Epithelial cell of esophagus (primary cell): ENCODE measurements around the gene COL6A5.

Source experiments
- DNase-seq: peaks from one replicate; pipeline ENCODE4 v3.0.0; 2010; ENCODE audit warnings: low read depth
- H3K4me3 ChIP-seq: 2 replicates; pipeline ENCODE4 v1.5.1; 2011; ENCODE audit warnings: mild to moderate bottlenecking, low read length, control low read depth
- TF ChIP-seq, protein P1 (sequence below): IDR thresholded peaks from 2 replicates; pipeline ENCODE4 v1.5.1; 2011; ENCODE audit warnings: low read depth, mild to moderate bottlenecking, low read length, control low read depth, inconsistent platforms; ENCODE audit not compliant: insufficient read depth; ENCODE audit errors: missing control alignments

COL6A5 gene

DNA sequence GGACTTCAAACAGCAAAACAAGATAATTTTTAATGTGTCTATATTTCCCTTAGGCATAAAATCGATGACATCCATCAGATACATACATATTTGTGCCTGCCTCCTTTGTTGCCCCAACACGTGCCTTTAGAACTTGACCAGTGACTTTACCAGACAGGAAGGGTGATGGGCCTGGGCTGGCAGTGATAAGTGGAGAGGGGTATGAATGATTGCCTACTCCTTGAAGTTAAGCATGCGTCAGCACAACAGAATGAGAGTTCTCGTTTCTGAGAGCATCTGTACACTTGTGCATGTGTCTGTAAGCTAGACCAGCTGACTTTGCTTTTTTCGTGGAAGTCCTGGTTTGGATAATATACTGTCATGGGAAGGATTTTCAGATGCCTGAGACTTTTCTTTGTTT, 116.6 kb downstream of the COL6A5 start:
- TF ChIP-seq, protein P1, sequence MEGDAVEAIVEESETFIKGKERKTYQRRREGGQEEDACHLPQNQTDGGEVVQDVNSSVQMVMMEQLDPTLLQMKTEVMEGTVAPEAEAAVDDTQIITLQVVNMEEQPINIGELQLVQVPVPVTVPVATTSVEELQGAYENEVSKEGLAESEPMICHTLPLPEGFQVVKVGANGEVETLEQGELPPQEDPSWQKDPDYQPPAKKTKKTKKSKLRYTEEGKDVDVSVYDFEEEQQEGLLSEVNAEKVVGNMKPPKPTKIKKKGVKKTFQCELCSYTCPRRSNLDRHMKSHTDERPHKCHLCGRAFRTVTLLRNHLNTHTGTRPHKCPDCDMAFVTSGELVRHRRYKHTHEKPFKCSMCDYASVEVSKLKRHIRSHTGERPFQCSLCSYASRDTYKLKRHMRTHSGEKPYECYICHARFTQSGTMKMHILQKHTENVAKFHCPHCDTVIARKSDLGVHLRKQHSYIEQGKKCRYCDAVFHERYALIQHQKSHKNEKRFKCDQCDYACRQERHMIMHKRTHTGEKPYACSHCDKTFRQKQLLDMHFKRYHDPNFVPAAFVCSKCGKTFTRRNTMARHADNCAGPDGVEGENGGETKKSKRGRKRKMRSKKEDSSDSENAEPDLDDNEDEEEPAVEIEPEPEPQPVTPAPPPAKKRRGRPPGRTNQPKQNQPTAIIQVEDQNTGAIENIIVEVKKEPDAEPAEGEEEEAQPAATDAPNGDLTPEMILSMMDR, result no peak
- no peak overlapping the region for H3K4me3 ChIP-seq
- no peak for DNase-seq

DNA sequence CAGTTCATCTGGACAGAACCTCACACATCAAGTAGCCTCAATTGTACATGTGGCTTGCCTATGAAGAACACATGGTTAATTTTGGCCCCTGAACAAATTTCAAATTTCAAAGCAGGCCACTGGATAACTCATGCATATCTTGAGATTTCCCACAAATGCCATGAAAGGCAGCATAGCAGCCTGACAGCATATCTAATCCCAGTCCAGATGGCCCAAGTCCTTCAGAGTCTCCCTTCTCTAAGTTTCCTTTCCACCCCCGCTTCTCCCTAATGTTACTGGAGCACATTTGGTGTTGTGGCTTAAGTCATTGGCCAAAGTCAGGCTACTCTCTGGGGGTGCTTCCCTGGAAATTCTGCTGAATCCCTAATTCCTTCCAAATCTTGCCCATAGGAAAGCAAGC, 117.7 kb downstream of the COL6A5 start:
- H3K4me3 ChIP-seq, result no peak overlapping the region
- no peak for DNase-seq

DNA sequence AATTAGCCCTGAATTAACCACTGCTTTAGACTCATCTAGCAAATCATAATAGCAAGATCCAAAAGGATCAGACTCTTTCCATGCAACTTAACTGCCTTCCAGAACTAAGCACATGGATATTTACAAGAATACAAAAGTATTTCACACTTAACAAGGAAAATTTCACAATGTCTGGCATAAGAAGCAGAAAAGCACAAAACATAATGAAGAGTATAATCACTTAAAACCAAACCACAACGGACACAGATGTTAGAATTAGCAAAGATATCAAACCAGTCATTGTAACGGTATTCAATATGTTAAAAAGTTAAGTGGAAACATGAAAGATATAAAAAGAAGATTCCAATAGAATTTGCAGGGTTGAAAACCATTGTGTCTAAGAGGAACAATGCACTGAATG, 120.0 kb downstream of the COL6A5 start:
- no peak overlapping the region for H3K4me3 ChIP-seq
- TF ChIP-seq, protein P1, result no peak
- no peak for DNase-seq

More for the DNA sequence above, 117.7 kb downstream of the COL6A5 start:
- TF ChIP-seq, protein P1, result no peak

DNA sequence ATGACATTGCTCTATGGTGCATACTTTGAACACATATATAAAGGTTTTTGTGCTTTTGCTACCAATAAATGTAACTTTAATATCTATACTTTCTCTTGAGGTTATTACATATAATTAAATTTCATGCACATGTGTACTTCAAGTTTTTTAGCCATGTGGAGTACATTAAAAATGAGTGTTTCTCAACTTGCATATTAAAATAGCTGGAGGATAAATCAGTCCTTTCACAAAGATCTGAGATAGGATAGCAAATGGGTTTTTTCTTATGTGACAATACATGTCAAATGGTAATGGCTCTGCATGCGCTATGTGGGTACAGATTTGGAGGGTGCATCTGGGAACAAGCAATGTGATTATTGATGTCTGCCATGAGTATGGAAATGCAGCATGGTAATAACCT, 122.8 kb downstream of the COL6A5 start:
- TF ChIP-seq, protein P1, result no peak
- DNase-seq, result no peak
- no peak overlapping the region for H3K4me3 ChIP-seq

DNA sequence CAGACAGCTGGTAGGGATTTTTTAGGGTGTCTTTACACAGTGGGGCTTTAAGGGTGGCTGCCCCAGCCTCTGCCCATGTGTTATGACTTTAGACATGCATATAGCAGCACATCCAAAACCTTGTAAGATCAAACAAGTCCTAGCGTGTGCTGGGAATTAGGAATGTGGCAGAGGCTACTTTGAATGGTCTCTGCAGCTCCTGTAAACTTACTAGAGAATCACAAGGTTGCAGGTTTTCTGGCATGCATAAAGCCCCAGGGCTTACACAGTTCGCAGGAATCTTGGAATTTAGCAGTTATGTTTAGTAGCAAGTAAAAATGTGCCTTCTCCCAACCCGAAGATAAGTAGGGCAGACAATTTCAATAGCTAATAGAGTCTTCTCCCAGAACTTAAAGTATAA, 124.7 kb downstream of the COL6A5 start:
- DNase-seq, result peak; percentile 39
- no peak overlapping the region for H3K4me3 ChIP-seq
- TF ChIP-seq, protein P1, result no peak

DNA sequence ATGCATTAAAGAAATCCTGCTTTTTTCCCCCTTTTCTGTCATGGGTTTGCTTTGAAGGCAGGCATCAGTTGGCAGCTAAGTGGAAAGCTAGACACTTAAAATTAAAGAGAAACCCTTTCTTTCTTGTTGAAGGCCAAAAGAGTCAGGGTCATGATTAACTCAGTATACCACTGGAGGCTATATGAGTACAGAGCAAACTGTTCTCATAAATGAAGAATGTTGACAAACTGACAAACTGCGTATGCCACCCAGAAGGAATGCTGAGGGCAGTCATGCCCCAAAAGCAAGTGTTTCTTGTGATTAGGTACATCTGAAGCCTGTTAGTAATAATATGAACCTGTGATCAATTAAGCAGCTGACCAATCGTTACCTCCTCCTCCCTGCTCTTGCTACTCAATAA, 127.9 kb downstream of the COL6A5 start:
- TF ChIP-seq, protein P1, result no peak
- H3K4me3 ChIP-seq, result no peak overlapping the region
- DNase-seq, result peak; percentile 27

DNA sequence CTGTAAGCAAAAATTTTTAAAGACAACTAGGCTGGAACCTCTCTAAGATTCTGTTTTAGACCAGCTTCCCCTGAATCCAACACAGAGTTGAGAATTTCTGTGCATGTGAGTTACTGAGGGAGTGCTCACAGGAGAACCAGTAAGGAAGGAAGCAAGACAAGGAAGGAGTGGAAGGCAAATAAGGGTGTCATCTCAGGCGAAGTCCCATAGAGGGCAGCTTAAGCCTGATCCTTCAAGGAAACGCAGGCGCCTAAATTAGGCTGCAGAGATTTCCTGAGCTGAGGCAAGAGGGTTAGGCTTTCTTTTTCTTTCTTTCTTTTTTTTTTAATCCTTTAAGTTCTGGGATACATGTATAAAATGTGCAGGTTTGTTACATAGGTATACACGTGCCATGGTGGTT, 135.3 kb downstream of the COL6A5 start:
- H3K4me3 ChIP-seq, result no peak overlapping the region
- DNase-seq, result peak; percentile 41

More for the DNA sequence above, 135.3 kb downstream of the COL6A5 start:
- TF ChIP-seq, protein P1, result peak; percentile 41
